Right renal cortex interstitium (tissue), 3 donors: ENCODE data around the gene FILIP1L. TPM values are rescaled to one million over a fixed set of nuclear protein-coding genes. Genes with fewer than 3 reads are reported as not detected.

Source experiments
- polyA plus RNA-seq, 3 donors: library from polyadenylated mRNA; unstranded; fragments of 120-200 nt; gene quantifications; one replicate each; pipeline ENCODE4 v1.2.1, GENCODE V29; 2013; ENCODE audit not compliant: insufficient read length in 3 of 3

The FILIP1L gene
- polyA plus RNA-seq, 3 donors = 20.4 to 22.5 (median 21.5) TPM

Other genes with a start within 250 kb of the FILIP1L start
- 10 to 100 TPM; 38.0 to 41.3 (median 39.8) TPM for gene TBC1D23, start 146.5 kb upstream of the FILIP1L start, polyA plus RNA-seq
- gene NIT2, start 220.3 kb upstream of the FILIP1L start, polyA plus RNA-seq = 100 to 1,000 TPM; 107 to 135 (median 131) TPM